ENCODE results near the gene MAP1S.

Gene MAP1S

GRCh38 chr19:17743874-17744580 is 24.7 kb downstream of the MAP1S start:
- in situ Hi-C loops (cut with HindIII; ENCODE audit: low sequenced_read_pairs) = no loop called here
- TF ChIP-seq CTCF (IDR thresholded peaks at IDR 0.05; ENCODE audit: low read depth, low read length) = no peak
- peak; percentile 29 for DNase-seq (ENCODE audit: low read depth, low spot score)
- no peak overlapping the region for H3K4me3 ChIP-seq (ENCODE audit: low read depth, low read length)

DNA sequence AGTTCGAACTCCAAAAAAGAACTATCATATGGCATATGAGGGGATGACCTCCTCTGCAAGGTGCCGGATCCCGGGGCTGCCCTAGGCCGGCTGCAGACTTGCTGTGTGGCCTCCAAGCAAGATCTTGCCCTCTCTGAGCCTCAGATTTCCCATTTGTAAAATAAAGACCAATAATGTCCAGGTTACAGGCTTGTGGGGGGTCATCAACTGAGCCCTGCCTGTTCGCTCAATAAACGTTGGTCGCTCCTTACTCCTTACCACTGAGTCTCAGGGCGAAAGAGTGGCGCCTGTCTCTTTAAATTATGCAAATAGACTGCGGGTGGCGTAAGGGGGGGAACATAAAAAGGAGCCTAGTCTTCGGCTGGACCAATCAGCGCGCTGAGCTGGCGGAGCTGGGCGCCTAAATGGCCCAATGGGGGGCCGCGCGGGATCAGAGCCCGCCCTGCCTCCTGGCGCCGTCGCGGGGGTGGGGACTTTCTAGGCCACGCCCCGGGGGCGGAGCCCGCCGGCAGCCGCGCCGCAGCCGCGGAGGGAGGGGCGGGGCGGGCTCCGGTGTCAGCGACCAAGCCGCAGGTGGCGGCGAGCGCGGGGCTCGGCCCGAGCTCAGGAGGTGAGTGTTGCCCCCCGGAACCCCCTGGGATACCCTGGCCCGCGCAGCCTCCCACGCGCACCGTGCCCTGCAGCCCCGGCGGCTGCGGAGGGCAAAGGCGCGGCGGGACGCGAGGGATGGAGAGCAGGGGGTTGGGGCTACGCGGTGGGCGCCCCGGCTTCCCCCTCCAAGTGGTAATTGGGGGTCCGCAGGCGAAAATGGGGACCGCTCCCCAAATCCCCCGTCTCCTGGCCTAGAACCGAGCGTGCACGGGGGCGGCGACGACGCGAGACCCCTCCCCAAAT is 28.2 kb downstream of the MAP1S start:
- peak overlapping the region; percentile 27 for H3K4me3 ChIP-seq (ENCODE audit: low read depth, low read length)
- no peak for TF ChIP-seq CTCF (IDR thresholded peaks at IDR 0.05; ENCODE audit: low read depth, low read length)
- peak; percentile 94 for DNase-seq (ENCODE audit: low read depth, low spot score)
- in situ Hi-C loops (cut with HindIII; ENCODE audit: low sequenced_read_pairs) = no loop called here

GRCh38 chr19:17748884-17749638 is 29.8 kb downstream of the MAP1S start:
- in situ Hi-C loops (cut with HindIII; ENCODE audit: low sequenced_read_pairs) = no loop called here

DNA sequence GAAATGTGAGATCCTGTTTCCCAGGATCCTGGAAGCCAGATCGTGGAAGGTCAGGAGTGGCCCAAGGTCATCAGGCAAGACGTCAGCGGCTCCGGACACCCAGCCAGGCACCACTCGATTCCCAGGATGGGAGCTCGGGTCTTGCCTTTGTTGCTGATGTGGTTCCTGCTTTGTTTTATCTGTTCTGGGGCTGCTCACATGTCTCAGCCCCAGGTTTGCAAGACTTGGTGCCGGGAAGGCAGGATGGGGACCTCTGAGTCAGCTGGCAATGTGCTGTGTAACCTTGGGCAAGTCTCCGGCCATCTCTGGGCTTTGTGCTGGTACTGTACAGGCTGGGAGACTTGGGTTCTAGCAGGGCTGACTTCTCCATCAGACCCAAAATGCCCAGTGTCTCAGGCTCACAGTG is 30.6 kb downstream of the MAP1S start:
- TF ChIP-seq CTCF (IDR thresholded peaks at IDR 0.05; ENCODE audit: low read depth, low read length) = no peak
- in situ Hi-C loops (cut with HindIII; ENCODE audit: low sequenced_read_pairs) = no loop called here
- H3K4me3 ChIP-seq (ENCODE audit: low read depth, low read length) = no peak overlapping the region
- no peak for DNase-seq (ENCODE audit: low read depth, low spot score)

More at GRCh38 chr19:17748884-17749638, 29.8 kb downstream of the MAP1S start:
- no peak overlapping the region for H3K4me3 ChIP-seq (ENCODE audit: low read depth, low read length)
- no peak for DNase-seq (ENCODE audit: low read depth, low spot score)
- no peak for TF ChIP-seq CTCF (IDR thresholded peaks at IDR 0.05; ENCODE audit: low read depth, low read length)

- H3K4me3 ChIP-seq (ENCODE audit: low read depth, low read length) = no peak within 1 kb of the TSS
- in situ Hi-C loops (cut with HindIII; ENCODE audit: low sequenced_read_pairs) = no loop called here
- no peak for DNase-seq (ENCODE audit: low read depth, low spot score)
These were observed 32.0 kb downstream of the MAP1S start, which contains the start of gene FCHO1 for GRCh38 chr19:17751103-17751911. TSS of gene FCHO1 (plus strand) at chr19:17751477. CDS start at chr19:17755165, 3,688 bp downstream.

More at GRCh38 chr19:17751103-17751911, 32.0 kb downstream of the MAP1S start, which contains the start of gene FCHO1:
- TF ChIP-seq CTCF (IDR thresholded peaks at IDR 0.05; ENCODE audit: low read depth, low read length) = no peak

All from astrocyte of the spinal cord (primary cell).